ENCODE data around the gene GNAZ. TPM values are rescaled to one million over a fixed set of nuclear protein-coding genes. Genes with fewer than 3 reads are reported as not detected.

GNAZ gene
- total and polyA plus RNA-seq, 2 donors (not counting 1 experiment from before 2014, with no cell fraction given): 2.8 to 9.1 TPM

DNA sequence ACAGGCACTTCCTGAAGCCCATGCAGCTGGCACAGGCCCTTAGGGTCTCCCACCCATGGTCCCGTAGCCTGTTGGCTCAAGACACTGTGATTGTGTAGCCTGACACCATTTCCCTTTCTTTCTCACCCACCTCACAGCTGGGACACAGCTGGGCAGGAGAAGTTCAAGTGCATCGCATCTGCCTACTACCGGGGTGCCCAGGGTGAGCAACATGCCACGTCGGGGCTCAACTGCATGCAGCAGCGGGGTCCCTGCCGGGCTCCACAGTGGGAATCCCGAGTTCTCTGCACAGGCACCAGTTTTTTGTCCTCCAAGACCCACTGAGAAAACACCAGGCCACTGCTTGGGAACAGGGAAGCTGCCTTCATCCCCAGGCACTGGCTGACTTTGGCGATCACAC is 85.5 kb downstream of the GNAZ start:
- Mint-ChIP-seq H3K9me3 (ENCODE audit: insufficient read depth) (no peaks in the 10 kb centered on the region), H3K4me3 (no peak overlapping the region), H3K27ac (no peak overlapping the region), H3K4me1 (peaks cover 20% of the 10 kb centered on the region), H3K27me3 (no peaks in the 10 kb centered on the region)
- Histone ChIP-seq H4K20me1 (ENCODE audit: control insufficient read depth, insufficient read depth, low read length, poor library complexity, severe bottlenecking) (no peaks in the 10 kb centered on the region), H3K4me1 (ENCODE audit: control insufficient read depth in 2 of 2, insufficient read depth in 2 of 2, low read length in 2 of 2) (peaks cover 16 to 23% of the 10 kb centered on the region in 2 donors), H2AFZ (ENCODE audit: insufficient read depth, low read depth, low read length, poor library complexity, severe bottlenecking) (no peak overlapping the region), H3K79me2 (ENCODE audit: control insufficient read depth, insufficient read depth, low read length) (no peaks in the 10 kb centered on the region), H3K27me3 (replicated peaks in 1 of 4; ENCODE audit: control extremely low read depth in 1 of 4, control insufficient read depth in 3 of 4, insufficient read depth in 4 of 4, low read length in 3 of 4) (no peaks in the 10 kb centered on the region), H3K4me3 (ENCODE audit: control extremely low read depth in 1 of 5, extremely low read depth in 1 of 5, insufficient read depth in 1 of 5, low read depth in 2 of 5, low read length in 4 of 5) (no peak overlapping the region), H3K9ac (ENCODE audit: low read length) (no peak overlapping the region), H3K4me2 (replicated peaks; ENCODE audit: low read depth, low read length, poor library complexity, severe bottlenecking) (no peak overlapping the region), H3K9me3 (ENCODE audit: control extremely low read depth in 1 of 3, control insufficient read depth in 2 of 3, insufficient read depth in 1 of 3, low read length in 2 of 3) (no peaks in the 10 kb centered on the region), H3K36me3 (replicated peaks in 1 of 2; ENCODE audit: control extremely low read depth in 1 of 2, control insufficient read depth in 1 of 2, extremely low read depth in 1 of 2, insufficient read depth in 2 of 2, low read length in 1 of 2) (no peaks in the 10 kb centered on the region), H3K27ac (ENCODE audit: low read length in 2 of 2) (no peak overlapping the region)
- ATAC-seq (ENCODE audit: low read depth): no peak
- no peak for DNase-seq
- WGBS (ENCODE audit: insufficient coverage): 98% methylated on average over 9 of the region's 9 CpGs
- intact Hi-C loops (cut with micrococcal nuclease): no loop called here
- no peak for TF ChIP-seq EZH2 (IDR thresholded peaks at IDR 0.05; ENCODE audit: borderline replicate concordance, insufficient read depth, low read depth, low read length, poor library complexity, severe bottlenecking)
- TF ChIP-seq, protein P1, sequence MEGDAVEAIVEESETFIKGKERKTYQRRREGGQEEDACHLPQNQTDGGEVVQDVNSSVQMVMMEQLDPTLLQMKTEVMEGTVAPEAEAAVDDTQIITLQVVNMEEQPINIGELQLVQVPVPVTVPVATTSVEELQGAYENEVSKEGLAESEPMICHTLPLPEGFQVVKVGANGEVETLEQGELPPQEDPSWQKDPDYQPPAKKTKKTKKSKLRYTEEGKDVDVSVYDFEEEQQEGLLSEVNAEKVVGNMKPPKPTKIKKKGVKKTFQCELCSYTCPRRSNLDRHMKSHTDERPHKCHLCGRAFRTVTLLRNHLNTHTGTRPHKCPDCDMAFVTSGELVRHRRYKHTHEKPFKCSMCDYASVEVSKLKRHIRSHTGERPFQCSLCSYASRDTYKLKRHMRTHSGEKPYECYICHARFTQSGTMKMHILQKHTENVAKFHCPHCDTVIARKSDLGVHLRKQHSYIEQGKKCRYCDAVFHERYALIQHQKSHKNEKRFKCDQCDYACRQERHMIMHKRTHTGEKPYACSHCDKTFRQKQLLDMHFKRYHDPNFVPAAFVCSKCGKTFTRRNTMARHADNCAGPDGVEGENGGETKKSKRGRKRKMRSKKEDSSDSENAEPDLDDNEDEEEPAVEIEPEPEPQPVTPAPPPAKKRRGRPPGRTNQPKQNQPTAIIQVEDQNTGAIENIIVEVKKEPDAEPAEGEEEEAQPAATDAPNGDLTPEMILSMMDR (IDR thresholded peaks at IDR 0.05): no peak
- ChIA-PET CTCF (interaction anchor here (0.9 to 2.4 kb wide), 3 partner anchors 17 to 197 kb away, joined by 3 to 8 read pairs (median 4); no protein-coding TSS in a partner anchor), POLR2A (no interaction called here)

DNA sequence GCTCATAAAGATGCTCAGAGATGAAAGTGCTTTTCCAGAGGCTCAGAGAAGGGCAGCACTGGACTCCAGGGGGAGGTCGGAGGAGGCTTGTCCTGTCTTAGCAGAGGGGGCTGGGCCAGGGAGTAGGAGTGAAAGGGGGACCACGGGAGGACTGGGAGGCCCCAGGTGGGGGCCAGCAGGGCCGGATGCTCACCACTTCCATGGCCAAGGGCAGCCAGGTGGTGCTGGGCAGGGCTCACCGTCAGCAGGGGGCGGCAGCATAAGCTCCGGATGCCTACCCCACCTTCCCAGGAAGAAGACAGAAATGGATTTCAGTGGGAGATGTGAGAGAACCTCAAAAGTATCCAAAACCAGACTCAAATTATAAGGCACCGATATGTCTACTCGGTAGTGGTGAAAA is 86.0 kb downstream of the GNAZ start:
- H3K27me3 Mint-ChIP-seq: no peaks in the 10 kb centered on the region
- Histone ChIP-seq H3K27ac (ENCODE audit: low read length in 2 of 2) (no peak overlapping the region), H3K4me1 (ENCODE audit: control insufficient read depth in 2 of 2, insufficient read depth in 2 of 2, low read length in 2 of 2) (peaks cover 16 to 23% of the 10 kb centered on the region in 2 donors), H3K36me3 (replicated peaks in 1 of 2; ENCODE audit: control extremely low read depth in 1 of 2, control insufficient read depth in 1 of 2, extremely low read depth in 1 of 2, insufficient read depth in 2 of 2, low read length in 1 of 2) (no peaks in the 10 kb centered on the region), H3K9me3 (ENCODE audit: control extremely low read depth in 1 of 3, control insufficient read depth in 2 of 3, insufficient read depth in 1 of 3, low read length in 2 of 3) (no peaks in the 10 kb centered on the region), H3K4me3 (ENCODE audit: control extremely low read depth in 1 of 5, extremely low read depth in 1 of 5, insufficient read depth in 1 of 5, low read depth in 2 of 5, low read length in 4 of 5) (no peak overlapping the region), H3K9ac (ENCODE audit: low read length) (no peak overlapping the region), H2AFZ (ENCODE audit: insufficient read depth, low read depth, low read length, poor library complexity, severe bottlenecking) (no peak overlapping the region), H3K27me3 (replicated peaks in 1 of 4; ENCODE audit: control extremely low read depth in 1 of 4, control insufficient read depth in 3 of 4, insufficient read depth in 4 of 4, low read length in 3 of 4) (no peaks in the 10 kb centered on the region), H4K20me1 (ENCODE audit: control insufficient read depth, insufficient read depth, low read length, poor library complexity, severe bottlenecking) (no peaks in the 10 kb centered on the region), H3K79me2 (ENCODE audit: control insufficient read depth, insufficient read depth, low read length) (no peaks in the 10 kb centered on the region), H3K4me2 (replicated peaks; ENCODE audit: low read depth, low read length, poor library complexity, severe bottlenecking) (no peak overlapping the region)
- TF ChIP-seq, protein P1 (IDR thresholded peaks at IDR 0.05): no peak
- no peak for TF ChIP-seq EZH2 (IDR thresholded peaks at IDR 0.05; ENCODE audit: borderline replicate concordance, insufficient read depth, low read depth, low read length, poor library complexity, severe bottlenecking)
- H3K27ac Mint-ChIP-seq: no peak overlapping the region
- no peak overlapping the region for H3K4me3 Mint-ChIP-seq
- ATAC-seq (ENCODE audit: low read depth) (no peak), DNase-seq (no peak)
- intact Hi-C loops (cut with micrococcal nuclease): no loop called here
- 53% methylated on average over 3 of the region's 8 CpGs for WGBS (ENCODE audit: insufficient coverage)
- POLR2A ChIA-PET: no interaction called here
- H3K9me3 Mint-ChIP-seq (ENCODE audit: insufficient read depth): no peaks in the 10 kb centered on the region
- CTCF ChIA-PET: interaction anchor here (0.9 to 2.4 kb wide), 6 partner anchors 15 to 201 kb away, joined by 3 to 8 read pairs (median 3); partner anchors contain the start of gene RSPH14
- peaks cover 17% of the 10 kb centered on the region for H3K4me1 Mint-ChIP-seq

Measured in B cell (primary cell).